ENCODE results near the gene OR52K1. TPM values are rescaled to one million over a fixed set of nuclear protein-coding genes. Genes with fewer than 3 reads are reported as not detected.

OR52K1 gene
- total RNA-seq, 1 donor from 2014 or later = 0.20 TPM

GRCh38 chr11:4491878-4492606 is 9.6 kb downstream of the OR52K1 start:
- H3K4me2 ChIP-seq (ENCODE audit: low read length) = no peak overlapping the region
- TF ChIP-seq CTCF (IDR thresholded peaks at IDR 0.05; ENCODE audit: insufficient read depth, low read depth, low read length) (no peak), EZH2 (IDR thresholded peaks at IDR 0.05; ENCODE audit: insufficient read depth, low read length) (no peak)
- no peak overlapping the region for H3K4me3 ChIP-seq (ENCODE audit: insufficient read depth, low read depth, low read length)
- Mint-ChIP-seq H3K9me3 (ENCODE audit: unreplicated experiment) (peaks cover 3% of the 10 kb centered on the region), H3K27me3 (ENCODE audit: low read depth, unreplicated experiment) (no peaks in the 10 kb centered on the region), H3K36me3 (ENCODE audit: low read depth, unreplicated experiment) (peaks cover 6% of the 10 kb centered on the region), H3K27ac (ENCODE audit: unreplicated experiment) (no peak overlapping the region), H3K4me3 (ENCODE audit: unreplicated experiment) (no peak overlapping the region), H3K4me1 (ENCODE audit: low read depth, unreplicated experiment) (no peaks in the 10 kb centered on the region)
- H3K9ac ChIP-seq (ENCODE audit: low read length) = no peak overlapping the region
- H2AFZ ChIP-seq (ENCODE audit: low read depth, low read length) = no peak overlapping the region
- no peak for DNase-seq (ENCODE audit: low read depth)
- H3K9me3 ChIP-seq (ENCODE audit: insufficient read depth, low read depth, low read length) = no peaks in the 10 kb centered on the region
- H4K20me1 ChIP-seq (ENCODE audit: insufficient read depth, low read length) = no peaks in the 10 kb centered on the region
- H3K79me2 ChIP-seq (ENCODE audit: insufficient read depth, low read length) = no peaks in the 10 kb centered on the region
- H3K27me3 ChIP-seq (ENCODE audit: insufficient read depth, low read length) = peaks cover 5% of the 10 kb centered on the region
- H3K36me3 ChIP-seq (ENCODE audit: insufficient read depth, low read length) = no peaks in the 10 kb centered on the region
- H3K4me1 ChIP-seq (ENCODE audit: insufficient read depth, low read length) = no peaks in the 10 kb centered on the region
- H3K27ac ChIP-seq (ENCODE audit: low read depth, low read length) = no peak overlapping the region
- FAIRE-seq = no peak

- DNase-seq (ENCODE audit: low read depth) = no peak
- Mint-ChIP-seq H3K27me3 (ENCODE audit: low read depth, unreplicated experiment) (no peaks in the 10 kb centered on the region), H3K4me3 (ENCODE audit: unreplicated experiment) (no peak overlapping the region), H3K36me3 (ENCODE audit: low read depth, unreplicated experiment) (peaks cover 6% of the 10 kb centered on the region), H3K9me3 (ENCODE audit: unreplicated experiment) (peaks cover 3% of the 10 kb centered on the region), H3K4me1 (ENCODE audit: low read depth, unreplicated experiment) (no peaks in the 10 kb centered on the region), H3K27ac (ENCODE audit: unreplicated experiment) (no peak overlapping the region)
- no peak for TF ChIP-seq EZH2 (IDR thresholded peaks at IDR 0.05; ENCODE audit: insufficient read depth, low read length)
- TF ChIP-seq CTCF (IDR thresholded peaks at IDR 0.05; ENCODE audit: insufficient read depth, low read depth, low read length) = peak; percentile 13
- H2AFZ ChIP-seq (ENCODE audit: low read depth, low read length) = no peak overlapping the region
- no peaks in the 10 kb centered on the region for H3K36me3 ChIP-seq (ENCODE audit: insufficient read depth, low read length)
- H3K9ac ChIP-seq (ENCODE audit: low read length) = no peak overlapping the region
- H3K27ac ChIP-seq (ENCODE audit: low read depth, low read length) = no peak overlapping the region
- peaks cover 5% of the 10 kb centered on the region for H3K27me3 ChIP-seq (ENCODE audit: insufficient read depth, low read length)
- no peak overlapping the region for H3K4me2 ChIP-seq (ENCODE audit: low read length)
- H4K20me1 ChIP-seq (ENCODE audit: insufficient read depth, low read length) = no peaks in the 10 kb centered on the region
- FAIRE-seq = no peak
- H3K79me2 ChIP-seq (ENCODE audit: insufficient read depth, low read length) = no peaks in the 10 kb centered on the region
- no peaks in the 10 kb centered on the region for H3K9me3 ChIP-seq (ENCODE audit: insufficient read depth, low read depth, low read length)
- H3K4me1 ChIP-seq (ENCODE audit: insufficient read depth, low read length) = no peaks in the 10 kb centered on the region
- no peak overlapping the region for H3K4me3 ChIP-seq (ENCODE audit: insufficient read depth, low read depth, low read length)
Measured at GRCh38 chr11:4493480-4493818, 11.0 kb downstream of the OR52K1 start.

- DNase-seq (ENCODE audit: low read depth) = no peak
- no peaks in the 10 kb centered on the region for H3K4me1 Mint-ChIP-seq (ENCODE audit: low read depth, unreplicated experiment)
- no peaks in the 10 kb centered on the region for H3K36me3 Mint-ChIP-seq (ENCODE audit: low read depth, unreplicated experiment)
- H3K4me3 Mint-ChIP-seq (ENCODE audit: unreplicated experiment) = no peak overlapping the region
- no peak overlapping the region for H3K4me3 ChIP-seq (ENCODE audit: insufficient read depth, low read depth, low read length)
- no peaks in the 10 kb centered on the region for H3K4me1 ChIP-seq (ENCODE audit: insufficient read depth, low read length)
- TF ChIP-seq CTCF (IDR thresholded peaks at IDR 0.05; ENCODE audit: insufficient read depth, low read depth, low read length) (no peak), EZH2 (IDR thresholded peaks at IDR 0.05; ENCODE audit: insufficient read depth, low read length) (no peak)
- H4K20me1 ChIP-seq (ENCODE audit: insufficient read depth, low read length) = no peaks in the 10 kb centered on the region
- no peak overlapping the region for H3K27ac Mint-ChIP-seq (ENCODE audit: unreplicated experiment)
- H2AFZ ChIP-seq (ENCODE audit: low read depth, low read length) = no peak overlapping the region
- peaks cover 3% of the 10 kb centered on the region for H3K9me3 Mint-ChIP-seq (ENCODE audit: unreplicated experiment)
- no peaks in the 10 kb centered on the region for H3K36me3 ChIP-seq (ENCODE audit: insufficient read depth, low read length)
- H3K9me3 ChIP-seq (ENCODE audit: insufficient read depth, low read depth, low read length) = no peaks in the 10 kb centered on the region
- no peak for FAIRE-seq
- H3K27me3 Mint-ChIP-seq (ENCODE audit: low read depth, unreplicated experiment) = no peaks in the 10 kb centered on the region
- H3K27ac ChIP-seq (ENCODE audit: low read depth, low read length) = no peak overlapping the region
- H3K27me3 ChIP-seq (ENCODE audit: insufficient read depth, low read length) = peaks cover 5% of the 10 kb centered on the region
- H3K9ac ChIP-seq (ENCODE audit: low read length) = no peak overlapping the region
- H3K79me2 ChIP-seq (ENCODE audit: insufficient read depth, low read length) = no peaks in the 10 kb centered on the region
- no peak overlapping the region for H3K4me2 ChIP-seq (ENCODE audit: low read length)
Measured at GRCh38 chr11:4495487-4495886, 13.0 kb downstream of the OR52K1 start.

Measured in astrocyte (in vitro differentiated cells and primary cell).